EL (cell line): ENCODE data around the gene GAREM1.

Experiments used
- DNase-seq: peaks from one replicate; pipeline ENCODE4 v3.0.0-alpha.2; 2016

The GAREM1 gene

DNA sequence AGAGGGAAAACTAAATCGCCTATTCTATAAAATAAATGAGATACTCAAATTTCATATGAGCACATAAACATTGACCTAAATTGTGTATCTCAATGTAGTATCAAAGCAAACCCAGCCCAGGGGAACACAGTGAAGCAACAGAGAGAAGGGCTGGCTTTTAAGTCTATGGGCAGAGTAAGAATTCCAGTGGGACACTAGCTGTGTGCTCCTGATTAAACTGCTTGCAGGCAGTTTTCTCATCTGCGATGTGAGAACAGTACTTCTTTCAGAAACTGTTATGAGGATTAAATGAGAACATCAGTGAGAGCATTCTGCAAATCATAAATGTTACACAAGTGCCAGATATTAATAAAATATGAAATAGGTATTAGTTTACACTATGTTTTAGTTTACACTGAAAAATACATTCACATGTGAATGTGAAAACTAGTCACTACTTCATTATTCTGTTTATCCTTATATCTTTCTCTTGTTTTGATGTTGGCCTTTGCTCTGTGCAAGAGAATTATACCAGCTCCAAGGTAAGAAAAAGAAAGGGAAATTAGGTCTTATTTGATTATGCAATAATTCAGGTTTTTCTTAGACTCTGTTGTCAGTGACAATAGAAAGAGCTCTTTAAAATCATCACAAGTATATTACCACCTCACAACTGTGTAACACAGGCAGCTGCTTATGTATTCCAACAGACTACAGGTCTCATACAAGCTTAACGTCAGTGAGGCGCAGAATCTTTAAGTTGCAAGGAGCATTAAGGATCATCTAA lies 47.5 kb downstream of the GAREM1 start:
- DNase-seq: no peak

DNA sequence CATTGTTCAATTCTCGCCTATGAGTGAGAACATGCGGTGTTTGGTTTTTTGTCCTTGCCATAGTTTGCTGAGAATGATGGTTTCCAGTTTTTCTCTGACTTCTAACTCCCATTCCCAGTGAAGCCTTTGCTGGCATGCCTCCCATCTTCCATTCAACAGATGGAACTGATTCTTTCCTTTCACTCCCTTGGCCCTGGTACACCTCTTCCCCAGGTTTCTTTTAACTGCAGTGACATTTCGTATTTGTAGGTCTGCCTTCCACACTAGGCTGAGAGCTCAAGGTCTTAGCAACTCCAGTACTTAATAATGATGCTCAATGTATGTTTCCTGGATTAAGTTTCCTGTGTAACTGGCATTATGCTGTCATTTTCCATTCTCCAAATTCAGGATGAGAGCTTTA lies 48.5 kb downstream of the GAREM1 start:
- no peak for DNase-seq

DNA sequence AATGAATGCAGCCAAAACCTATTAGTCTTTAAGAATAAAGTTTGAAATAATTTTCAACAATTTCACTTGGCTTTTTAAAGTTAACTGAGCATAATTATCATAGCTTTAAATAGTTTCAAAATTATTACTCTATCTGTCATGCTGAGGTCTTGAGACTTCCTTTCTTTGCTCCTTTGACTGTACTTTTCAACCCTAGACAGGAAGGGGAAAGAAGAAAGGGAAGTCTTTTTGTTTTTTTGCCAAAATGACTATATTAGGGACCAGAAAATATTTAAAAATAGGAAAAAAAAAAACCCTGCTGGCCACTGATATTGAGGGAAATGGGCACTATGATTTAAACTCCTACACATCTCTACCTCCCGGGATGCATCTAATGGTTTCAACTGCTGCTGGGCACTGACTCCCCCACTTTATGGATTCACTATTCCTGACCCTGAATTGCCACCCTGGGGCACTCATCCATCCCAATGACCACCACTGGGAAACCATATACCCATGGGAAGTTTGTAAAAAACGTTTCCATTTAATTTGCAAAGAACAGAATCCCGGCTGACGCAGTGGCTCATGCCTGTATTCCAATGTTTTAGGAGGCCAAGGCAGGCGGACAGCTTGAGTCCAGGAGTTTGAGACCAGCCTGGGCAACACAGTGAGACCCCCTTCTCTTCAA lies 50.5 kb downstream of the GAREM1 start:
- DNase-seq: no peak

DNA sequence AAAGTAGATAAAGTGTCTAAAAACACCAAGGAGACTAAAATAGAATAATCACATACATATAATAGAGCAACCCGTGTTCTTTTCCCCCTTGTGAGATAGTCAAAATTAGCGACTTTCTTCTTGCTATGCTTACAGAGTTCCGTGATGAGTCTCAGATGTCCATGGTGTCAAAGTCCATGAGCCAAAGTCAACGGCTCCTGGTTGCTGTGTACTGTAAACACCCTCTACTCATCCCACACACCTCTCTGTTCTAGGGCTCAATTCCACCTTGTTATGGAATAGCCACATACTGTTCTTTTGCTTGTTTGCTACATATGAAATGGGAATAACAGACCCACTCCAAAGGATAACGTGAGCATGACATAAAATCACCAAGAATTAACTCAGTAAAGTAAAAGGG lies 52.5 kb downstream of the GAREM1 start:
- DNase-seq: no peak

DNA sequence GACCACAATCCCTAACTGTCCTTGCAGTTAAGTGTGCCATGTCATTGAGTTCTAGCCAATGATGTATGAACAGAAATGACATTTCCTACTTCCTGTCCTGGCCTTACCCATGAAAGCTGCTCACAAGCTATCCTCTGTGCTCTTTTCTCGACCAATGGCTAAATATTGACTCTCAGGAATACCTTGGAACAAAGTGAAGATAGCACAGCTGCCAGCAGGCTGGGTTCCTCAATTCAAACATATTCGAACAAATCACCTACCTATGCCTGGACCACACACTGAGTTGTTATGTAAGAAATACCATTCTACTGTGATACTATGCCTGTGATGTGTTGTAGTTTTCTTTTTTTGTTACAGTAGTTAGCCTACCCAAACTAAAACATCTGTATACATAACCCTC lies 65.1 kb downstream of the GAREM1 start:
- DNase-seq: no peak

DNA sequence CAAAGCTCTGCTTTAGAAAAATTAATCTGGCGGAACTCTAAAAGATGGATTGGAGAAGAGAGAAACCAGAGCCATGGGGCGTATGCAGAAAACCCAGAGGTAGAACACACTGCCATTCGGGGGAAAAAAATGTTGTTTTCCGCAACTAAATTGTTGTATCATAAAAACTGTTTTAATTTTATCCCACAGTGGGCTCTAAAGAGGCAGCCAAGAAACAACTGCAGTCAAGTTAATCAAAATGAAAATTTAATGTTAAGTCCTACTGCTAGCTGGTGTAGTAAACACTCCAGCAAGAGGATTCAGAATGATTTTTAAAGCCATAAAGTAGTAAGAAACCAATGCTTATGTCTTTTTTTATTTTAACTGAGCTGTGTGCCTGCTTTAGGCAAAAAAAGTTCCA lies 69.1 kb downstream of the GAREM1 start:
- no peak for DNase-seq

DNA sequence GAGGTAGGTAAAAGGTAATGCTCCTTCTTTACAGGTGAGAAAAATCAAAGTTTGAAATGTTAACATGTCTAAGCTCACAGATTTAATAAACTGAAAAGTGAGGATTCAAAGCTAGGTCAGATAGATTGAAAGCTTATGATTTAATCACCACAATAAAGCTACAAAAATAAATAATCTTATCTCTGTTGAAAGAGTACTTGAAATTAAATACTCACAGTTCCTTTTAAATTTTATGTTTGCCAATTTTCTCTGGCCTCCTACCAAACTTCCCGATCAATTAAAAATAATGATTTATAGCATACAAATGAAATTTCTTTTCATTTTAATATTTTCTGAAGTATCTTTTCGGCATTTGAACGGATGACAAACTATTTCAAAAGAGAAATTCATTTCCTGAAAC lies 77.3 kb downstream of the GAREM1 start:
- DNase-seq: no peak

DNA sequence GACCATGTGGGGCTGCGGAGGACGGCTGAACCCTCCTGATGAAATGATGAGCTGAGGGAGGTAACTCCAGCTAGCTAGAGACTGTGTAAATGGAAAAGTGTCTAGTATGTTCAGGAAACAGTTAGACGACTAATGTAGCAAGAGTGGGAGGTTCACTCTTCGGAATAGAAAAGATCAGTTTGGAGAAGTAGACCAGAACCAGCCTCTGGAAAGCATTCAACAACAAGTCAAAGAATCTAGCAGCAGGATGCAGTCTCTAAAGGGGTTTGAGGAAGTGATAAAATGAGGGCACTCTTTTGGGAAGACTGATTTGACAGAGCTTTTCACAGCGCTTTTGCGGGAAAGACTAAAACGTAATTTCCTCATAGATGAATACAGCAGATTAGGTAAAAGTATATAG lies 79.6 kb downstream of the GAREM1 start:
- DNase-seq: no peak

DNA sequence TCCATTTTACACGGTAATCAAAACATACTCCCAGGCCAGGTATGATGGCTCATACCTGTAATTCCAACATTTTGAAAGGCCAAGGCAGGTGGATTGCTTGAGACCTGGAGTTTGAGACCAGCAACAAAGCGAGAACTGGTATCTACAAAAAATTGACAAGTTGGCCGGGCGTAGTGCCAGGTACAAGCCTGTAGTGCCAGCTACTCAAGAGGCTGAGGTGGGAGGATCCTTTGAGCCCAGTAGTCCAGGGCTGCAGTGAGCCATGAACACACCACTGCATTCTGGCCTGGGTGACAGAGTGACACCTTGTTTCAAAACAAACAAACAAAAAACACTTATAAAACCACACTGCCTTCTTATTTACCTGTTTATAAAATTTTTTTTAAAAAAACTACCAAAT lies 80.8 kb downstream of the GAREM1 start:
- no peak for DNase-seq

DNA sequence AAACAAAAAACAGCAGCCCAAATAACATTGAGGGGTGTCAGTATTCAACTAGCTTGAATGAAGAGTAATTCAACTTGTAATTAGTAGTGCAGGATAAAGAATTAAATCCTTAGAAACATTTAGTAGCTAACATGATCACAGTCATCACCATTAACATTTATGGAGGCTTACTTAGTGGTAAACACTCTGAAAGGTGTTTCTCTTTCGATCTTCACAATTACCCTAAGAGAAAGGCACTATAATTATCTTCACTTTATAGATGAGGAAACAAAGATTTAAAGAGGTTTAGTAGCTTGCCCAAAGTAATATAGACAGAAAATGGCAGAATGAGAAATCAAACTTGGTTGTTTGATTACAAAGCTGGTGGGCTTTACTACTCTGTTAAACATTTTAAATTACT lies 81.5 kb downstream of the GAREM1 start:
- DNase-seq: no peak

DNA sequence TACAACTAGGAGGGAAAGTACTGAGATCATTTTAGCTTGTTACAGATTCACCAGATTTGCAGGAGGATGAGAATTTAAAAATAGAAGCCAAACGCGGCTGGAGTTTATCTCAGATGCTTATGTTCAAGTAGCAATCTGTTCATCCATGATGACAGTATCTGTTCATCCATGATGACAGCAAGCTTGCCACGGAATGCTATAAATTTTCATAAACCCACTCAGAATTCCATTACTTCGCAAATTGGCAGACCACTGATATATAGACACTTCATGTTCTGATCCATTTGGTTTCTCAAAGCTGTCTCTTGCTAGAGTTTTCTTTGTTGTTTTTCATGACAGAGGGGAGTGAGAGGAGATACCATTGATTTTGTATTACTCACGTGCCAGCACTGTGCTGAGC lies 84.2 kb downstream of the GAREM1 start:
- no peak for DNase-seq

DNA sequence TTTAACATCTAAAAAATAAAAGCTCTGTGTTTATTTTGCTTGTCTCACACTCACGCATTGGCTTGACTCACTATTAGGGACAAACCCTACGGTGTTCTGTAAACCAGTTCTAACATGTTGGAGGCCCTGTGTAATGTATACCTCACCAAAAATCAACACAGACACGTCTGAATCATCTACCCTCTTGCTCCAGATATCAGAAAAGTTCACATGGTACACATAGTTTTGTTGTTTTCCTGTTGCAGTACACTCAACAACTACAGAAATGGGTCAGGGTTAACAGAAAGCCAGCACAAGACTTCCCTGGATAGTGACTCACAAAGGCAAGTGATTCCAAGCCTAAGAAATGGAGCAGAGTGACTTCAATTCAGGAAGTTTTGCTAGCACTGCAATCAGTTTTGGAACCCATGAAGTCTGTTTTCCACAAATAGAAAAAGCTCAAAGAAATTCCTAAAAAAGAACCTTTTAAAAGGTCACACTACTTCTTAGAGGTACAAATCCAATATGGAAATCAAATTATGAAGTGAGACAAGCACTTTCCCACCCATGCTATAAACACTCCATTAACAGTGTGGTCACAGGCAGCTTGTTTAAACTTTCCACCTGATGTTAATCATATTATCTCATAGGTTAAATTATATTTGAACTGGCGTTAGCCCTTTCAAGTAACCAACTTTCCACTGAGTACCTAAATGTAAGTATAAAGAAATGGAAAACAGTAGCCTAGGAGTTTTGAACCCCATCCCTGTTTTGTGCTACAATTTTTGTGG lies 87.4 kb downstream of the GAREM1 start:
- peak; percentile 1 for DNase-seq

DNA sequence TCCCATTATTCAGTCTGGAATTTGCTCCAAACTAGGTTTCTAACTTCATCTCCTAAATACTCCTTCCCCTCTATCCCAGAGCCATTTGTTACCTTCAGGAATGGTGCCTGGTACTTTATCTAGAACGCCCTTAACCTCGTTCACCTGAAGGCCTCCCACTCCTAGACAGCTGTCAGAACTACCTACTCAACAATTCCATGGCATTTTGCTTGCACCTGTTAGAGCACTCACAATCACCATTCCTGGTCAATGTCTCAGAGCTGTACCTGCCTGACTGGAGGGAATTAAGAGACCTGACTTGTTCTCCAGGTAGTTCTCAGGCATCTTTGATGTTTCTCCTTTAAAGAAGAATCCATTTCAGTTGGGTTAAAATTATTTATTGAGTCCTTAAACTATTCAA lies 88.9 kb downstream of the GAREM1 start:
- DNase-seq: no peak

DNA sequence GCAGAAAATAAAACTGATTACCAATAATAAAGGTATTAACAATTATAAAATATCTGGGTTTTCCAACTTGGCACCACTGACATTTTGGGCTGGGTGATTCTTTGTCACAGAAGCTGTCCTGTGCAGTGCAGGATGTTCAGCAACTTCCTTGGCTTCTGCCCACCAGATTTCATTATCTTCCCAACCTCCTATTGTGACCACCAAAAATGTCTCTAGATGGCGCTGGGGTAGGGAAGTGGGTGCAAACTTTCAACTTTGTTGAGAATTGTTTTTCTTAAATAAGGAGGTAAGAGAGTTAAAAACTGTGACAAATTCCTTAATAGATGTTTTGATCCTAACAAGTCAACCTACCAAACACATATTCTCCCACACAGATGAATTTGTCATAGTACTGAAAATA lies 90.1 kb downstream of the GAREM1 start:
- no peak for DNase-seq

DNA sequence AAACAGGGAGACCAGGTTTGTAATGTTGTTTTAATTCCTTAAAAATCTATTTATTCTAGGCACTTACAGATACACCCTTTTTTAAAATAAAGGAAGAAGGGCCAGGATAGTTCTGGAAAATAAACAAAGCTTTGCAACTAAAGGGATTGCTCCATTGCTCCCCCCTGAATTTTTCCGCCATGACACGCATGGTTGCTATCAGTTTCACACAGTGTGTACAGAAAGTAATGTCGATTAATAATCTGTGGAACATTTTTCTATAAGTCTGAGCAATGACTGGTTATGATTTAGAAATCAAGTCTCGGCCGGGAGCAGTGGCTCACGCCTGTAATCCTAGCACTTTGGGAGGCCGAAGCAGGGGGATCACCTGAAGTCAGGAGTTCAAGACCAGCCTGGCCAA lies 90.8 kb downstream of the GAREM1 start:
- DNase-seq: no peak

DNA sequence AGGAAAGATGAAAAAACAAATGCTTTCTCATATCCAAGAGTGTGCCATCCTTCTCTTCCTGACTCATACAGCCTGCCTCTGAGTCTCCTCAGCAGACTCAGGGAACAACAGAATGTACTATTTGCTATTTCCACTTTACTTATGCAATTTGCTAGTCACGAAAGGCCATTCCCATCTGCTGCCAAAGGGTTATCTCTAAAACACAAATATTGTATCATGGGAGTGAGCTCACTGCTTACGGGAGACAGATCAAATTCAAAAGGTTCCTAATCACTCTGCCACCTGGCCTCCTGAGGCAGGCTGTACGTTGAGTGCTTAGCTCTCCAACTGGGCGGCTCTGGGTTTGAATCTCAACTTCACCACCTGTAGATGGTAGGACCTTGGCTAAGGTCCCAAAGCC lies 92.0 kb downstream of the GAREM1 start:
- no peak for DNase-seq

DNA sequence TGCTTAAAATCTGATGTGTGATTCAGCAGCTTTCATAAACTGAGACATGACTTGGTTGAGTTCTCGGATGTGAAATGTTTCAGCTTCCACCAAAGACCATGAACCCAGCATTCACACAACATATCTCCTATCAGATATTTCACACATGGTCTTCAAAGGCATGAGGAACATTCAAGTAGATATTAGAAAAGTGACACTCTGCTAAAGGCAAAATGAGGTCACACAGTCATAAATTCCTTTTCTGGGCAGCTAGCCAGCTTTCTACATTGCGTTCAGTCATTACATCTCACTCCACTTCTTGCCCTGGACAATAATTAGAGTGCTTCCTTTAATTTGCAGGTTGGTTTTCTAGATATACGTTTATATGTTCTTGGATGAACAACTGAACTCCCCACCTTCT lies 96.7 kb downstream of the GAREM1 start:
- no peak for DNase-seq

DNA sequence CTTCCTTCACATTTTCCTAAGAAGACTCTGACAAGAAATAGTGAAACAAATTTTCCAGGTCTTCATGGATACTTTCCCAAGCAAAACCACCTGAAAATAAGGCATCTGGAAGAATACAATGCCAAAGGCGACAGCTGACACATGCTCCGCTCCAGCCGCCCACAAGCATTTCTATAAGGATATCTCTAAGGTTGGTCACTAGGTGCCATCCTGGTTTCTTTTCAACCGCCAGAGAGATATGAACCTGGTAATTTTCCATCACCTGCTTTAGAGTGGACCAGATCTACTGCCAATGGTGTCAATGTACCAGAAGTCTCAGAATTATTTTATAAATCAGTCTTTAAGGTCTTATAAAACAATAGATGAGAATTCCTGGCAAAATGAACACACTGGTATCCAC lies 97.2 kb downstream of the GAREM1 start:
- no peak for DNase-seq

DNA sequence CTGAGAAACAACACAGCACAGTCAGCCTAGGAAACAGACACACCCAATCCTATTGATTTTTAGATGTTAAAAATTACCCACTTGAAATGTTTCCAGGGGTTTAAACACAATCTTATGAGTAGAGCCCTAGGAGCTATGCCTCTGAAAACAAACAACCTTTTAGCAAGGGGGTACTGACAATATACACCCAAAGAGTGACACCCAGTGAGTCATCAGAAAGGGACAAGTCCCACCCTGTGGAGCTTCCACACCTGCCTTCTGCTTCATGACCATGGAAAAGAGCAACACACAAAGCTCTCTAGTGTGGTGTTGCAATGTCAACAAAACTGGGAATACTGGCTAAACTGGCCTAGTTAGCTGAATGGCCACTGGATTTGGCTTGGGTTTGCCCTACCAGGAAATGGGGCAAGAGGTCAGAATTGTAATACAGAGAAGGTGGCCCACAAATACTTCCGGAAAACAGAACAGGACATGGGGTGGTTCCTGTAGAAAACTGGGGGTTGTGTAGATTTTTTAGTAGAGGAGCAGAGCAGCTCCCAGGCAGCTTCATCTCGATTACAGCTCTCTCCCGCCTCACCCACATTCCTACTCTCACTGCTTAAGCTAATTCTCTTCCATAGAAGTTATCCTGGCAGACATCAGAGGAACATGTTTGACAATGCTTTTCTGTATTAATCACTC lies 98.2 kb downstream of the GAREM1 start:
- DNase-seq: no peak

DNA sequence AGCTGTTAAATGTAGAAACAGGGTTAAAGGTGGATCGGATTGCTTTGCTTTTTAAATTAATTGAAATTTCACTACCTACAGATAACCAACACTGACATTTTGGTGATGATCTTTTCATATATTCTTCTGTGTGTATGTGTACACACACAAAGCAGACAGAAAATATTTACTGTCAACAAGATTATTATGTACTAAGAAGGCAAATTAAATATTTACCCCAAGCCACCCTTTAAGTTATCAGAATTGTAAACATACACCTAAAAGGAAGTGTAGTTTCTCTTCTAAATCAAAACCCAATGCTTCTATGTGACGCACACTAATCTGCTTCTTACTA lies 98.7 kb downstream of the GAREM1 start:
- DNase-seq: no peak

DNA sequence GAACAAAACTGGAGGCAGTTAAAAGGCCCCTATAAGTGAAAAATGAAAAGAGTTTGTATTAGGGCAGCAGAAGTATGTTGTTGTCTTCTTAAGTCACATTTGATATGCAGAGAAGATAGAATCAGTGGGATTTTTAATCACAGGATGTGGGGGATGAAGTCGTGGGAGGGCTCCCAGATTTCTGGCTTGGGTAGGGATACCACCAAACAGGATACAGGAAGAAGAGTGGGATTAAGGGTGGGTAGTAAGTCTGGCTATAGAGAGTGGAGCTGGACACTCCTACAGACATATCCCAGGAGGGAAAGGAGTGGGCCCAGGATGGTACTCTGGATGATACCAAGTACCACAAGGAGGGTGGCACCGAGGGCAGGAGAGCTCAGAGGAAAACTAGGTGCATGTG lies 99.3 kb downstream of the GAREM1 start:
- no peak for DNase-seq

DNA sequence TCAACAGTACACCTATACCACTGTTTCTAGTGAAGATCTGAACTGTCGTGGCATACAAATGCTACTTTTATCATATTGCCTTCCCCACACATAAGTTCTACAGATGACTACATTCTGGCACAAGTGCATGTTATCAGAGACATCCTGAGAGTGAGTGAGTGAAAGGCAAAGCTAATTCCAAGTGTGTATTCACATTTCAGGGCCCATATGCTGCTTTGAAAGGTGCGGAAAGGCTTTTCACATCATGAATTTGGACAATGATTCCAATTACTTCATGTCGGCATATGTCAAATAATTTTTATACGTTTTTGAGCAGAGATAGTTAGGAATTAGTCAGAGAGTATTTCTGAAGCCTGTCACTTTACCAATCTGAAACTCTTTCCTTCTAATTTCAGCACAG lies 101.7 kb downstream of the GAREM1 start:
- no peak for DNase-seq

DNA sequence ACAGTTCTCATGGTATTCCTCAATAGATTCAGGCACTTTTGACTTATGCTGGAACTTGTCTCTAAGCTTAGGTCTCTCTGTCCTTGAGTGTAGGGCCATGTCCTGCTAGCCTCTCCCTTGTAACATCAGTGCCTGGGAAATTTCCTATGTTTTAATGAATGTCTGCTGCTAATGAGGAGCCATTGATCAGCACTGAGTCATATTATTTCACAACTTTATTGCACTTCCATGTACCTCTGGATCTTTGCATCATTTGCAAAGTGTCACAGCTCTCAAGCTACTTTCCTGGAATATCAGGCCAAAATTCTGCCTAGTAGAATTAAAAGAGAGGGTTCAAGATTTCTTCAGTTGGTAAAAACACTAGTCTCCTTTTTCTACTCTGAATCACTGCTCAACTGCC lies 102.5 kb downstream of the GAREM1 start:
- DNase-seq: no peak
